GM12891 (cell line): ENCODE data around the gene CHST8.

Experiments
- POLR2A ChIP-seq: IDR thresholded peaks from 2 replicates; pipeline ENCODE4 v1.6.1; 2011; ENCODE audit warnings: low read depth, low read length, control low read depth
- POLR2AphosphoS5 ChIP-seq: IDR thresholded peaks from 2 replicates; pipeline ENCODE4 v1.6.1; 2011; ENCODE audit warnings: low read depth, low read length, control low read depth
- SPI1 ChIP-seq: IDR thresholded peaks from 2 replicates; pipeline ENCODE4 v1.6.1; 2011; ENCODE audit warnings: low read depth, low read length, control low read depth
- TAF1 ChIP-seq: IDR thresholded peaks from 2 replicates; pipeline ENCODE4 v1.6.1; 2011; ENCODE audit warnings: low read depth, low read length, control low read depth

- TF ChIP-seq SPI1 (no peak), POLR2A (no peak), POLR2AphosphoS5 (no peak), TAF1 (no peak)
Observed at GRCh38 chr19:33754361-33754760, 132.6 kb downstream of the CHST8 start.
